MM.1S (cell line): ENCODE data around the gene METTL2B.

Source experiments
- EZH2 ChIP-seq: fragments of 300-600 bp; sonication (generic); optimal IDR thresholded peaks from 2 replicates; pipeline ENCODE3; 2017; ENCODE audit warnings: low read depth, mild to moderate bottlenecking, antibody characterized with exemption, low read length, mixed read lengths
- TF ChIP-seq, protein P1 (sequence below): fragments of 300-600 bp; sonication (generic); IDR thresholded peaks from 2 replicates; pipeline ENCODE4 v1.5.1; 2016; ENCODE audit warnings: antibody characterized with exemption, low read length, mixed read lengths

DNA sequence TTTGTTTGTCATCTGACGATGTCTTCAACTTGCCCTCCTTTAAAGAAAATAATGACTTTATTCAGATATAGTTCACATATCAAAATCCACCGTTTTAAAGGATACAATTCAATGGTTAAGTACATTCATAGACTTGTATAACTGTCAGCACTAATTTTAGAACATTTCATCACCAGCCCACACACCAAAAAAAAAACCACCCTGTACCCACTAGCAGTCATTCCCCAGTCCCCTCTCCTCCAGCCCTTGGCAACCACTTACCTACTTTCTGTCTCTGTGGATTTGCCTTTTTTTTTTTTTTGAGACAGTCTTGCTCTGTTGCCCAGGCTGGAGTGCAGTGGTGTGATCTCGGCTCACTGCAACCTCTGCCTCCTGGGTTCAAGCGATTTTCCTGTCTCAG, 26.1 kb upstream of the METTL2B start:
- TF ChIP-seq, protein P1, sequence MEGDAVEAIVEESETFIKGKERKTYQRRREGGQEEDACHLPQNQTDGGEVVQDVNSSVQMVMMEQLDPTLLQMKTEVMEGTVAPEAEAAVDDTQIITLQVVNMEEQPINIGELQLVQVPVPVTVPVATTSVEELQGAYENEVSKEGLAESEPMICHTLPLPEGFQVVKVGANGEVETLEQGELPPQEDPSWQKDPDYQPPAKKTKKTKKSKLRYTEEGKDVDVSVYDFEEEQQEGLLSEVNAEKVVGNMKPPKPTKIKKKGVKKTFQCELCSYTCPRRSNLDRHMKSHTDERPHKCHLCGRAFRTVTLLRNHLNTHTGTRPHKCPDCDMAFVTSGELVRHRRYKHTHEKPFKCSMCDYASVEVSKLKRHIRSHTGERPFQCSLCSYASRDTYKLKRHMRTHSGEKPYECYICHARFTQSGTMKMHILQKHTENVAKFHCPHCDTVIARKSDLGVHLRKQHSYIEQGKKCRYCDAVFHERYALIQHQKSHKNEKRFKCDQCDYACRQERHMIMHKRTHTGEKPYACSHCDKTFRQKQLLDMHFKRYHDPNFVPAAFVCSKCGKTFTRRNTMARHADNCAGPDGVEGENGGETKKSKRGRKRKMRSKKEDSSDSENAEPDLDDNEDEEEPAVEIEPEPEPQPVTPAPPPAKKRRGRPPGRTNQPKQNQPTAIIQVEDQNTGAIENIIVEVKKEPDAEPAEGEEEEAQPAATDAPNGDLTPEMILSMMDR = no peak
- no peak for TF ChIP-seq EZH2
